Liver (tissue), 9 donors: ENCODE data around the gene CRYBA2. TPM values are rescaled to one million over a fixed set of nuclear protein-coding genes. Genes with fewer than 3 reads are reported as not detected.

Experiments used
- DNase-seq: peaks from one replicate; pipeline ENCODE4 v3.0.0-alpha.2; 2017; ENCODE audit warnings: low spot score
- H3K27ac ChIP-seq, 2 donors: one replicate each; pipeline ENCODE4 v1.7.0; 2013; ENCODE audit warnings: inconsistent platforms in 2 of 2, low read length in 2 of 2, control low read depth in 1 of 2, low read depth in 1 of 2, mild to moderate bottlenecking in 1 of 2
- H3K27me3 ChIP-seq, 4 donors: one replicate each; pipeline versions ENCODE4 v1.6.1 to v1.7.0; 2013; ENCODE audit warnings: low read length in 3 of 4, inconsistent platforms in 1 of 4, mild to moderate bottlenecking in 1 of 4, moderate library complexity in 1 of 4; ENCODE audit not compliant: control insufficient read depth in 4 of 4, insufficient read depth in 4 of 4
- H3K36me3 ChIP-seq, 4 donors: one replicate each; pipeline versions ENCODE4 v1.6.1 to v1.7.0; 2013; ENCODE audit warnings: low read length in 3 of 4, mild to moderate bottlenecking in 3 of 4, low read depth in 1 of 4, moderate library complexity in 1 of 4; ENCODE audit not compliant: control insufficient read depth in 4 of 4, insufficient read depth in 3 of 4
- H3K4me1 ChIP-seq, 4 donors: one replicate each; pipeline versions ENCODE4 v1.6.1 to v1.7.0; 2013; ENCODE audit warnings: low read length in 3 of 4, mild to moderate bottlenecking in 3 of 4, moderate library complexity in 1 of 4; ENCODE audit not compliant: control insufficient read depth in 4 of 4, insufficient read depth in 4 of 4
- H3K4me3 ChIP-seq, 3 donors: one replicate each; pipeline versions ENCODE4 v1.6.1 to v1.7.0; 2013; ENCODE audit warnings: low read length in 3 of 3, control low read depth in 1 of 3, low read depth in 1 of 3, mild to moderate bottlenecking in 1 of 3
- H3K9ac ChIP-seq, 2 donors: one replicate each; pipeline ENCODE4 v1.7.0; 2013; ENCODE audit warnings: low read length in 2 of 2, mild to moderate bottlenecking in 2 of 2, moderate library complexity in 2 of 2, control low read depth in 1 of 2, low read depth in 1 of 2
- H3K9me3 ChIP-seq, 4 donors: one replicate each; pipeline versions ENCODE4 v1.6.1 to v1.7.0; 2013; ENCODE audit warnings: low read length in 3 of 4; ENCODE audit not compliant: control insufficient read depth in 4 of 4
- ATF3 ChIP-seq: IDR thresholded peaks from 2 replicates; pipeline ENCODE4 v1.6.1; 2016; ENCODE audit warnings: antibody characterized with exemption
- CTCF ChIP-seq: fragments of 150-350 bp; IDR thresholded peaks from 2 replicates; pipeline ENCODE4 v1.5.1; 2017; ENCODE audit warnings: improper control_type of control experiment, low read depth, low read length; ENCODE audit not compliant: missing input control
- EGR1 ChIP-seq, 2 donors: IDR thresholded peaks; 2 replicates each; pipeline ENCODE4 v1.6.1; 2016 to 2018; ENCODE audit warnings: antibody characterized with exemption in 2 of 2, low read depth in 2 of 2
- FOXA1 ChIP-seq: IDR thresholded peaks from 2 replicates; pipeline ENCODE4 v1.6.1; 2016; ENCODE audit warnings: antibody characterized with exemption
- FOXA2 ChIP-seq: IDR thresholded peaks from 2 replicates; pipeline ENCODE4 v1.6.1; 2016; ENCODE audit warnings: antibody characterized with exemption
- GABPA ChIP-seq, 2 donors: IDR thresholded peaks in 1 of 2; conservative IDR thresholded peaks in 1 of 2; 2 replicates each; pipeline ENCODE4 v1.6.1; 2016; ENCODE audit warnings: antibody characterized with exemption in 2 of 2, mild to moderate bottlenecking in 1 of 2, moderate library complexity in 1 of 2
- HNF4A ChIP-seq, 2 donors: conservative IDR thresholded peaks; 2 replicates each; pipeline ENCODE4 v1.6.1; 2016; ENCODE audit warnings: antibody characterized with exemption in 2 of 2, mild to moderate bottlenecking in 2 of 2
- HNF4G ChIP-seq: IDR thresholded peaks from 2 replicates; pipeline ENCODE4 v1.6.1; 2016; ENCODE audit warnings: antibody characterized with exemption
- JUND ChIP-seq, 2 donors: IDR thresholded peaks; 2 replicates each; pipeline ENCODE4 v1.6.1; 2016; ENCODE audit warnings: antibody characterized with exemption in 2 of 2
- MAX ChIP-seq: IDR thresholded peaks from 2 replicates; pipeline ENCODE4 v1.6.1; 2016; ENCODE audit warnings: antibody characterized with exemption
- NR2F2 ChIP-seq: IDR thresholded peaks from 2 replicates; pipeline ENCODE4 v1.6.1; 2016; ENCODE audit warnings: antibody characterized with exemption
- RAD21 ChIP-seq, 2 donors: IDR thresholded peaks; 2 replicates each; pipeline ENCODE4 v1.6.1; 2016; ENCODE audit warnings: antibody characterized with exemption in 2 of 2, mild to moderate bottlenecking in 2 of 2
- REST ChIP-seq: IDR thresholded peaks from 2 replicates; pipeline ENCODE4 v1.6.1; 2016; ENCODE audit warnings: antibody characterized with exemption, mild to moderate bottlenecking
- RXRA ChIP-seq, 2 donors: IDR thresholded peaks; 2 replicates each; pipeline ENCODE4 v1.6.1; 2017 to 2018; ENCODE audit warnings: antibody characterized with exemption in 2 of 2, mild to moderate bottlenecking in 1 of 2
- SP1 ChIP-seq: IDR thresholded peaks from 2 replicates; pipeline ENCODE4 v1.6.1; 2018; ENCODE audit warnings: antibody characterized with exemption, mild to moderate bottlenecking
- TAF1 ChIP-seq: conservative IDR thresholded peaks from 2 replicates; pipeline ENCODE4 v1.6.1; 2016; ENCODE audit warnings: antibody characterized with exemption, mild to moderate bottlenecking
- YY1 ChIP-seq: IDR thresholded peaks from 2 replicates; pipeline ENCODE4 v1.6.1; 2016; ENCODE audit warnings: antibody characterized with exemption, mild to moderate bottlenecking
- ZBTB33 ChIP-seq: IDR thresholded peaks from 2 replicates; pipeline ENCODE4 v1.6.1; 2016; ENCODE audit warnings: antibody characterized with exemption
- WGBS: extraction: QIAGEN DNeasy Blood & Tissue Kit; methylation state at CpG from one replicate; pipeline ENCODE4 v1.1.7; 2013; 5-methylcytosine and 5-hydroxymethylcytosine counted together
- polyA plus RNA-seq, 2 donors: library from polyadenylated mRNA; stranded (reverse) in 1 of 2; unstranded in 1 of 2; fragments of 200-250 nt in 1 of 2; fragments of >200 nt in 1 of 2; fragmentation: Nextera tagmentation in 1 of 2; extraction: Ambion mirVana in 1 of 2; gene quantifications; one replicate each; pipeline versions ENCODE4 v1.2.1 to v1.2.3, GENCODE V29; 2013 to 2015
- total RNA-seq, 2 donors: library from RNA; depleted of rRNA; stranded (reverse); fragments of >200 nt; gene quantifications; one replicate each; pipeline ENCODE4 v1.2.3, GENCODE V29; 2014
- donor health status: healthy.
- donor health status: healthy.
- donor health status: healthy.
- donor health status: healthy.
- donor health status: healthy.

CRYBA2 gene
- total and polyA plus RNA-seq, 4 donors: not detected

GRCh38 chr2:219023045-219023605, 29.9 kb upstream of the CRYBA2 start:
- Histone ChIP-seq H3K9ac (no peak overlapping the region), H3K36me3 (no peaks in the 10 kb centered on the region), H3K4me1 (no peaks in the 10 kb centered on the region), H3K9me3 (no peaks in the 10 kb centered on the region), H3K27me3 (no peaks in the 10 kb centered on the region), H3K27ac (no peak overlapping the region), H3K4me3 (no peak overlapping the region)
- DNase-seq: no peak
- 81% methylated on average over 12 of the region's 12 CpGs for WGBS
- TF ChIP-seq CTCF (no peak), FOXA1 (no peak), HNF4G (no peak), MAX (no peak), JUND (IDR thresholded peaks at IDR 0.05) (no peak), NR2F2 (no peak), ZBTB33 (no peak), GABPA (IDR thresholded peaks at IDR 0.05 in 1 of 2, conservative IDR thresholded peaks at IDR 0.05 in 1 of 2) (no peak), REST (no peak), EGR1 (IDR thresholded peaks at IDR 0.05; ENCODE audit: low read depth in 2 of 2) (no peak), RXRA (IDR thresholded peaks at IDR 0.05) (no peak), SP1 (no peak), YY1 (no peak), FOXA2 (no peak), HNF4A (conservative IDR thresholded peaks at IDR 0.05) (no peak), TAF1 (no peak), ATF3 (no peak), RAD21 (IDR thresholded peaks at IDR 0.05) (no peak)
